Measurements from ENCODE around the gene SLC13A5.

GRCh38 chr17:6696906-6697305 lies 16.3 kb downstream of the SLC13A5 start:
- no peak for TF ChIP-seq CTCF (IDR thresholded peaks at IDR 0.05)
- no peak for TF ChIP-seq SIN3A (IDR thresholded peaks at IDR 0.05; ENCODE audit: borderline replicate concordance, low read depth, low read length)
- no peak for TF ChIP-seq SMC3 (IDR thresholded peaks at IDR 0.05; ENCODE audit: low read depth, low read length)

All from SK-N-SH (cell line).